Measurements from ENCODE around the gene RYR3. TPM values are rescaled to one million over a fixed set of nuclear protein-coding genes. Genes with fewer than 3 reads are reported as not detected.

The RYR3 gene
- total RNA-seq, 1 experiment from 2014 or later: 0.66 TPM

- intact Hi-C loops (cut with micrococcal nuclease; ENCODE audit: unreplicated experiment): no loop called here
- no peak for DNase-seq
- Mint-ChIP-seq H3K27me3 (ENCODE audit: insufficient read depth, unreplicated experiment) (peaks cover 4% of the 10 kb centered on the region), H3K4me1 (ENCODE audit: low read depth, unreplicated experiment) (no peaks in the 10 kb centered on the region), H3K4me3 (ENCODE audit: unreplicated experiment) (no peak overlapping the region), H3K9me3 (ENCODE audit: unreplicated experiment) (no peaks in the 10 kb centered on the region), H3K36me3 (ENCODE audit: insufficient read depth, unreplicated experiment) (no peaks in the 10 kb centered on the region), H3K27ac (ENCODE audit: unreplicated experiment) (no peak overlapping the region)
- TF ChIP-seq CTCF (IDR thresholded peaks at IDR 0.05; ENCODE audit: insufficient read depth in 1 of 2, low read depth in 1 of 2, low read length in 1 of 2, severe bottlenecking in 1 of 2, unreplicated experiment in 1 of 2): no peak
- CTCF ChIA-PET: no interaction called here
- POLR2A ChIA-PET: no interaction called here
- Histone ChIP-seq H3K27me3 (replicated peaks; ENCODE audit: control insufficient read depth, insufficient read depth, low read length) (no peaks in the 10 kb centered on the region), H3K4me1 (no peaks in the 10 kb centered on the region), H3K36me3 (ENCODE audit: control insufficient read depth, insufficient read depth, low read length) (no peaks in the 10 kb centered on the region), H3K9me3 (no peaks in the 10 kb centered on the region), H3K4me3 (ENCODE audit: low read depth, low read length) (no peak overlapping the region)
- no TSS peak for BruUV-seq (replicated peaks)
These were observed 156.5 kb downstream of the RYR3 start for GRCh38 chr15:33467146-33467815.

DNA sequence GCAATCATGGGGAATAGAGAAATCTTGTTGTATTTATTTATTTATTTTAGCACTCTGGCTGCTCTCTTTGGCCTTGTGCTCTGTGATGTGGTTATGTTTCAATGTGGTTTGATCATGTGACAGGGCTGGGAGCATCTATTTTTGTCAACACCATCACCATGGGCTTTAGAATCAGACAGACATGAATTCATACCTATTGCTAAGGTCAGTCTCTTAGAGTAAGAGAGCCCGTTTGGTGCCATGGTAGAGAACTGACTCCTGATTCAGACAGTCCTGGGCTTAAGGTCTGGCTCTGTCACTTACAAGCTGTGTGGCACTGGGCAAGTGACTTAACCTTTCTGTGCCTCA is 157.0 kb downstream of the RYR3 start:
- no TSS peak for BruUV-seq (replicated peaks)
- H3K4me3 ChIP-seq (ENCODE audit: low read depth, low read length): no peak overlapping the region
- ChIA-PET POLR2A (no interaction called here), CTCF (no interaction called here)
- no peaks in the 10 kb centered on the region for H3K27me3 ChIP-seq (replicated peaks; ENCODE audit: control insufficient read depth, insufficient read depth, low read length)
- H3K27ac Mint-ChIP-seq (ENCODE audit: unreplicated experiment): no peak overlapping the region
- intact Hi-C loops (cut with micrococcal nuclease; ENCODE audit: unreplicated experiment): no loop called here
- H3K27me3 Mint-ChIP-seq (ENCODE audit: insufficient read depth, unreplicated experiment): peaks cover 5% of the 10 kb centered on the region
- no peaks in the 10 kb centered on the region for H3K36me3 Mint-ChIP-seq (ENCODE audit: insufficient read depth, unreplicated experiment)
- no peaks in the 10 kb centered on the region for H3K9me3 Mint-ChIP-seq (ENCODE audit: unreplicated experiment)
- no peaks in the 10 kb centered on the region for H3K4me1 Mint-ChIP-seq (ENCODE audit: low read depth, unreplicated experiment)
- no peak for TF ChIP-seq CTCF (IDR thresholded peaks at IDR 0.05; ENCODE audit: insufficient read depth in 1 of 2, low read depth in 1 of 2, low read length in 1 of 2, severe bottlenecking in 1 of 2, unreplicated experiment in 1 of 2)
- DNase-seq: no peak
- no peak overlapping the region for H3K4me3 Mint-ChIP-seq (ENCODE audit: unreplicated experiment)
- H3K4me1 ChIP-seq: no peaks in the 10 kb centered on the region
- no peaks in the 10 kb centered on the region for H3K9me3 ChIP-seq
- no peaks in the 10 kb centered on the region for H3K36me3 ChIP-seq (ENCODE audit: control insufficient read depth, insufficient read depth, low read length)

DNA sequence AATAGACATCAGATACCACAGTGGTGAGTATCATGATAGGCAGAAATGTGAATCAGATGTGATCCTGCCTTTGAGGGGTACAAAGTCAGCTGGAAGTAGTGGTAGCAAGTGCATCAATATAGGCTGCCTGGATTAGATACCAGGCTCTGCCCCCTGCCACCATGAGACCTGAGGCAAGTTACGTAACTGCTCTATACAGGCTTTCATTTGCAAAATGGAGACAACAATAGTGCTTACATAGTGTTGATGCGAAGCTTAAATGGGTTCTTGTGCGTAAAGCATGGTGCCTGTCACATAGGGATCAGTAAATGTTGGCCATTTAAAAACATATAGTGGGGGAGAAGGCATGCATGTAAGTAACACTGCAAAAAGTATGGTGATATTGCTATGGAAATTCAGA is 158.0 kb downstream of the RYR3 start:
- no peak overlapping the region for H3K27ac Mint-ChIP-seq (ENCODE audit: unreplicated experiment)
- CTCF ChIA-PET: no interaction called here

More for the DNA sequence above, 158.0 kb downstream of the RYR3 start:
- TF ChIP-seq CTCF (IDR thresholded peaks at IDR 0.05; ENCODE audit: insufficient read depth in 1 of 2, low read depth in 1 of 2, low read length in 1 of 2, severe bottlenecking in 1 of 2, unreplicated experiment in 1 of 2): no peak
- no peak overlapping the region for H3K4me3 ChIP-seq (ENCODE audit: low read depth, low read length)
- Mint-ChIP-seq H3K4me1 (ENCODE audit: low read depth, unreplicated experiment) (no peaks in the 10 kb centered on the region), H3K4me3 (ENCODE audit: unreplicated experiment) (no peak overlapping the region), H3K36me3 (ENCODE audit: insufficient read depth, unreplicated experiment) (no peaks in the 10 kb centered on the region), H3K27me3 (ENCODE audit: insufficient read depth, unreplicated experiment) (peaks cover 7% of the 10 kb centered on the region), H3K9me3 (ENCODE audit: unreplicated experiment) (no peaks in the 10 kb centered on the region)
- no peaks in the 10 kb centered on the region for H3K4me1 ChIP-seq
- no peaks in the 10 kb centered on the region for H3K36me3 ChIP-seq (ENCODE audit: control insufficient read depth, insufficient read depth, low read length)
- POLR2A ChIA-PET: no interaction called here
- intact Hi-C loops (cut with micrococcal nuclease; ENCODE audit: unreplicated experiment): no loop called here
- DNase-seq: no peak
- H3K9me3 ChIP-seq: no peaks in the 10 kb centered on the region
- no peaks in the 10 kb centered on the region for H3K27me3 ChIP-seq (replicated peaks; ENCODE audit: control insufficient read depth, insufficient read depth, low read length)
- BruUV-seq (replicated peaks): no TSS peak
